IgD-negative memory B cell (primary cell): ENCODE results near the gene CST7. TPM values are rescaled to one million over a fixed set of nuclear protein-coding genes. Genes with fewer than 3 reads are reported as not detected.

ENCODE experiments used
- H3K27ac Mint-ChIP-seq, 3 donors: one replicate each; pipeline ENCODE4 v1.8.0; 2020 to 2022; ENCODE audit warnings: mild to moderate bottlenecking in 3 of 3, mixed read lengths in 3 of 3, moderate library complexity in 1 of 3
- H3K27me3 Mint-ChIP-seq: one replicate; pipeline ENCODE4 v1.8.0; 2021; ENCODE audit warnings: mixed read lengths
- H3K36me3 Mint-ChIP-seq: one replicate; pipeline ENCODE4 v1.8.0; 2020; ENCODE audit warnings: mild to moderate bottlenecking, mixed read lengths
- H3K4me1 Mint-ChIP-seq, 3 donors: one replicate each; pipeline ENCODE4 v1.8.0; 2020 to 2022; ENCODE audit warnings: mixed read lengths in 3 of 3, mild to moderate bottlenecking in 1 of 3
- H3K4me3 Mint-ChIP-seq, 4 donors: one replicate each; pipeline ENCODE4 v1.8.0; 2020 to 2022; ENCODE audit warnings: mild to moderate bottlenecking in 4 of 4, mixed read lengths in 4 of 4, moderate library complexity in 3 of 4
- H3K9me3 Mint-ChIP-seq, 3 donors: one replicate each; pipeline ENCODE4 v1.8.0; 2020 to 2021; ENCODE audit warnings: mixed read lengths in 3 of 3, mild to moderate bottlenecking in 1 of 3
- polyA plus RNA-seq: library from polyadenylated mRNA; unstranded; fragments of 300-500 nt; fragmentation: Illumina TruSeq; gene quantifications from one replicate; pipeline ENCODE4 v1.2.3, GENCODE V29; 2021

The CST7 gene
- polyA plus RNA-seq, 1 donor from 2014 or later, result 22.8 TPM

DNA sequence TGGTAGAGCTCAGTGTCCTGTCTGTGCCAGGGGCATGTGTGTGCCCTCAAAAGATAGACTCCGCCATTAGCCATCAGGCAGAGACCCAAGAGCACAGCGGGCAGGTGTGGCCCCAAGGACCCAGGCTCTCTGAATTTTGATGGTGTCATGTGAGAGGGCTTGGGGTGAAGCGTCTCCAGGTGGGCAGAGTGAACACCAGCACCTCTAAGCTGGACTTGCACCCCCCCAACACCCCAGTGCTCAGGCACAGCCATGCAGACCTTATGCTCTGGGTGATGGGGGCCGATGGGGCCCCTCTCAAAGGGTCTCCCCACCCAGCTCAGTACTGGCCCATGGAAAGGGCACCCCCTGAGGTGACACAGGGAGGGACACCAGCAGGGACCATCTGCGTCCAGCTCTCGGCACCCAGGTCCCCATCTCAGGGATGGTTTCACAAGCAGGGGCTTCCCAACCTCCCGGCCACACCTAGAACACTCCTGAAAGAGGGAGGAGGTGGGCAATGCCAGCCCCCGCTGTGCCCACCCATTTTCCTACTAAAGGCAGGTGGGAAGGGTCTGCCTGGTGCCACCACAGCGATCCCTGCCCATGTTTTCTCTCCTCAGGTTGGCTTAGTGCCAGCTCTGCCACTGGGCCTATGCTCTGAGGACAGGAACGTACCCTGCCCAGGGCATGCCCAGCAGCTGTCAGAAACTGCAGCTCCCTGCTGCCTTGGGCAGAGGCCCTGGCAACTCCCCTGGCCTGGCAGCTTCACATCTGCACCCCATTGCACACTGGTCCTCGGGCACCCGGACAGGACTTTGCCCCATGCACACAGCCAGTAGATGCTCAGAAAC, 3.5 kb downstream of the CST7 start:
- peak overlapping the region in 1 of 3 donors; percentile 51 for H3K27ac Mint-ChIP-seq
- no peaks in the 10 kb centered on the region for H3K36me3 Mint-ChIP-seq
- peak overlapping the region in 1 of 4 donors; percentile 54 for H3K4me3 Mint-ChIP-seq
- peaks cover 0 to 8% (median 5%) of the 10 kb centered on the region in 3 donors for H3K4me1 Mint-ChIP-seq
- H3K9me3 Mint-ChIP-seq, result peaks cover 2 to 5% (median 2%) of the 10 kb centered on the region in 3 donors
- peaks cover 3% of the 10 kb centered on the region for H3K27me3 Mint-ChIP-seq

DNA sequence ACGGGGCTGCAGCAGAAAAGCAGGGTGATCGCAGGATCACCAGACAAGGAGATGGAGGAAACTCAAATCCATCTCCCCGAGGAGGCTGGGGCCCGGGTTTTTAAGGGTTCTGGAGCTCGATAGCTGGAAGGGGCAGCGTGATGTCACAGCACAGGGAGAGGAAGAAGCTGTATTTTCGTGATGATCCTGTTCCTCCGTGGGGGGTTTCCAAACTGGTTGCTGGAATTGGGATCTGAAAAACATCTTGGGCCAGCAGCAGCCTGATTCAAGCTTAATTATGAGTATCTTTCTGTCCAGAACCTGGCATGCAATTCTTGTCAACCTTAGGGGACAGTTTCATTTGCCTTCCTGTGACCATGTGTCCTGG, 4.1 kb downstream of the CST7 start:
- peak overlapping the region in 1 of 4 donors; percentile 54 for H3K4me3 Mint-ChIP-seq
- peaks cover 0 to 2% (median 0%) of the 10 kb centered on the region in 3 donors for H3K9me3 Mint-ChIP-seq
- peak overlapping the region in 1 of 3 donors; percentile 33 for H3K27ac Mint-ChIP-seq
- no peaks in the 10 kb centered on the region for H3K36me3 Mint-ChIP-seq
- peaks cover 3% of the 10 kb centered on the region for H3K27me3 Mint-ChIP-seq
- H3K4me1 Mint-ChIP-seq, result peaks cover 0 to 8% (median 6%) of the 10 kb centered on the region in 3 donors

DNA sequence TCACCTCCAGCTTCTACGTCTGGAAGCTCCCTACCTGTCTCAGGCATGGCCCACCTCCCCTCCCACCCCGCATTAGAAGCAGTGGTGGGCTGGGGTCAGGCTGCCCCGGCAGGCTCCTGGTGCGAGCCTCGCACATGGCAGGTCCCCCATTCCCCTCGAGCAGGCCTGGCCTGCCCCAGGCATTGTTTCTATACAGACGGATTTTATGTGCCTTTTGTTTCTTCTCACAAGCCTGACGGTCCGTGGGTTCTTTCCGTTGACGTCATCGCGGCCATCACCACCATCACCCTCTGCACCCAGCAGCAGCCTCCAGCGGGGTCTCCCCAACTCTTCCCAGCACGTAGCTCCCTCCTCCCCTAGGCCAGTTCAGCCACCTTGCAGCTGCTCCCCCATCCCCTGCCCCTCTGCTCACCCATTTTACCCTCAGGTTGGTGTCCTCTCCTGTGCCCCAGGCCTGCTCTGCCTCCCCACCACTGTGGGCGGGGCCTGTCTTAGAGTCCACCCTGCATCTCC, 4.6 kb downstream of the CST7 start:
- Mint-ChIP-seq H3K27me3 (peaks cover 3% of the 10 kb centered on the region), H3K36me3 (no peaks in the 10 kb centered on the region), H3K9me3 (peaks cover 0 to 2% (median 0%) of the 10 kb centered on the region in 3 donors), H3K4me1 (peaks cover 0 to 8% (median 6%) of the 10 kb centered on the region in 3 donors), H3K4me3 (peak overlapping the region in 1 of 4 donors; percentile 52), H3K27ac (peak overlapping the region in 1 of 3 donors; percentile 33)

DNA sequence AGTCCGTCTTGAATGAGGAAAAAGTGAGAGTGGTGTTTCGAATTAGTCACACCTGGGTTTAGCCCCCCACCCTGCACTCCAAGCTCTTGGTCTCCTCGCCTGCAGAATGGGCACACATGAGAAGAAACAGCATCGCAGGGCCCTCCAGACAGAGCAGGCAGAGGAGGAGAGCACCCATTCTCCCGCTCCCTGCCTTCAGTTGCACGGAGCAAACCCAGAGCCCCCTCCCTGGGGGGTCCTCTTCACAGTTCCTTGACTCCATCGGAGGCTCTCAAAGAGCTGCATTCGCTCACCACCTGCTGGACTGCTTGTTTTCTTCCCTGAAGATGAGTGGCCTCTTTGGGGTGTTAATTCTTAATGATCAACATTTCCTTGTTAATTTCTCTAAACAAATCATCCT, 5.1 kb downstream of the CST7 start:
- H3K4me3 Mint-ChIP-seq, result no peak overlapping the region
- peaks cover 2% of the 10 kb centered on the region for H3K27me3 Mint-ChIP-seq
- H3K36me3 Mint-ChIP-seq, result no peaks in the 10 kb centered on the region
- peaks cover 0 to 8% (median 6%) of the 10 kb centered on the region in 3 donors for H3K4me1 Mint-ChIP-seq
- H3K27ac Mint-ChIP-seq, result no peak overlapping the region
- peaks cover 0 to 2% (median 0%) of the 10 kb centered on the region in 3 donors for H3K9me3 Mint-ChIP-seq

DNA sequence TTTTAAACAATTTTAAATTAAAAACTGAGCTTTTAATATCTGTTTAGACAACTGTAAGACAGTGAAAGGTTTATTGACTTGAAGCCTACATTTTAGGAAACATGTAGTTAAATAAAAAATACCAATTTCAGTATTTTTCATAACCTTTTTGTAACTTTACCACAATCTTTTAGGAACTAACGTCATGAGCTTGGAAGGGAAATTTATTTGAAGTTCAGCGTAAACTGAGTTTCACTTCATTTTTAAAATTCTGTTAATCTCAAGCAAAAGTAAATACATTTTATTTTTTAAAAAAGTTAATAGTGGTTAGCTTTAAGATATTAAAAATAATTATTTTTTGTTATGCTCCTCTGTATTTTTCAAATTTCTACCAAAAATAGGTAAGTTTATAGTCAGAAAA, 5.5 kb downstream of the CST7 start:
- Mint-ChIP-seq H3K9me3 (no peaks in the 10 kb centered on the region), H3K27me3 (no peaks in the 10 kb centered on the region), H3K4me3 (no peak overlapping the region), H3K36me3 (no peaks in the 10 kb centered on the region), H3K27ac (peak overlapping the region in 1 of 3 donors; percentile 84), H3K4me1 (peaks cover 0 to 8% (median 6%) of the 10 kb centered on the region in 3 donors)

DNA sequence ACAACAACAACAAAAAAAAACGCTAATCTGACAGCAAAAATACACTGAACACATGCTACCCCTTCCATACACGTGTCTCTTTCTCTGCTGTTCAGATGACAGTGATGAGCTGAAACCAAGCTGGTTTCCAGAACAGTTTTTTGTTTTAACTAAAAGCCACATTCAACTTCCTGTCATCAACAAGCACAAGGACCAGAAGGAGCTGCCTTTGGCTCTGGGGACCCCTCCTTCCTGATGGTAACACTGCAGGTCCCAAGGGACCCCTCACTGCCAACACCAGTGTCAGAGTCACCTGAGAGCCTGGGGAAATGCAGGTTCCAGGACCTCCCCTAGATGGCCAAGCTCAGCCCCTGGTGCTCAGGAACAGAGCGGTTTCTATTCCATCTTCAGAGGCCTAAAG, 6.0 kb downstream of the CST7 start:
- peak overlapping the region in 1 of 3 donors; percentile 84 for H3K27ac Mint-ChIP-seq
- H3K4me1 Mint-ChIP-seq, result peaks cover 0 to 8% (median 6%) of the 10 kb centered on the region in 3 donors
- no peaks in the 10 kb centered on the region for H3K9me3 Mint-ChIP-seq
- no peaks in the 10 kb centered on the region for H3K27me3 Mint-ChIP-seq
- no peak overlapping the region for H3K4me3 Mint-ChIP-seq
- H3K36me3 Mint-ChIP-seq, result no peaks in the 10 kb centered on the region

DNA sequence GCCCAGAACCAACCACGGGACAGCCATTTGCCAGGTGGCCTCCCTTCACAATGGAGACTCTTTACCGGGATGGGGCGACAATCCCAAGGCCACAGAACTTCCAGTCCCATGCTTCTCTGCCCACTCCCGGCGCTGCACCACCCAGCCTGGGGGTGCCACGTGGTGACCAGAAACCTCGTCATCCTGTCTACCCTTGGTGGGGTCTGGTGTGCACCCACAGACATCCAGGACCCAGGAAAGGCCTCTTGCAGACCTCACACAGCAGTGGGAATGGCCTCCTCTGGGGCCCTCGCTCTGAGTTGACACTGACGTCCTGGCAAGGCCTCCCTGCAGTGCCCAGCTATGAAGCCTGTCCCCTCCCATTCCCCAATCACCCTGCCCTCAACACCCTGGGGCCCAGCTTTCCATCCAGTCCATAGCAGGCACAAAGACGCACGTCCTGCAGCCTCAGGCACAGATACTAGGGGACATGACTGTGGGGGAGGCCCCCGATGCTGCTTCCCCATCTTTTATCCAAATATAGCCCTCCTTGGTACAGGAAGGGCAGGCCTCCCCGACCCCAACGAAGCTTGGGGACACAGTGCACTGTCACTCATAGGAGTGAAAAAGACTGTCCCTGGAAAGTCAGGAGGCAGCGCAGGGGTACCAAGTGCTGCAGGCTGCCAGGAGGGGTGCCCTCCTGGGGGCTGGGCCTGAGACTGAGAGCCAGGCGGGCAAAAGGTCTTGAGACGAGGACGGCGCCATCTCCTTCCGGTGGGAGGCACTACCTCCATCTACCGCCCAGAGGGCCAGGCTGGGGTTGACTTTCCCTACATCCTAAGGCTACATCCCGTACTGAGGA, 7.2 kb downstream of the CST7 start:
- H3K27me3 Mint-ChIP-seq, result no peaks in the 10 kb centered on the region
- H3K4me3 Mint-ChIP-seq, result no peak overlapping the region
- H3K27ac Mint-ChIP-seq, result no peak overlapping the region
- H3K9me3 Mint-ChIP-seq, result no peaks in the 10 kb centered on the region
- H3K36me3 Mint-ChIP-seq, result no peaks in the 10 kb centered on the region
- H3K4me1 Mint-ChIP-seq, result peaks cover 0 to 8% (median 6%) of the 10 kb centered on the region in 3 donors

DNA sequence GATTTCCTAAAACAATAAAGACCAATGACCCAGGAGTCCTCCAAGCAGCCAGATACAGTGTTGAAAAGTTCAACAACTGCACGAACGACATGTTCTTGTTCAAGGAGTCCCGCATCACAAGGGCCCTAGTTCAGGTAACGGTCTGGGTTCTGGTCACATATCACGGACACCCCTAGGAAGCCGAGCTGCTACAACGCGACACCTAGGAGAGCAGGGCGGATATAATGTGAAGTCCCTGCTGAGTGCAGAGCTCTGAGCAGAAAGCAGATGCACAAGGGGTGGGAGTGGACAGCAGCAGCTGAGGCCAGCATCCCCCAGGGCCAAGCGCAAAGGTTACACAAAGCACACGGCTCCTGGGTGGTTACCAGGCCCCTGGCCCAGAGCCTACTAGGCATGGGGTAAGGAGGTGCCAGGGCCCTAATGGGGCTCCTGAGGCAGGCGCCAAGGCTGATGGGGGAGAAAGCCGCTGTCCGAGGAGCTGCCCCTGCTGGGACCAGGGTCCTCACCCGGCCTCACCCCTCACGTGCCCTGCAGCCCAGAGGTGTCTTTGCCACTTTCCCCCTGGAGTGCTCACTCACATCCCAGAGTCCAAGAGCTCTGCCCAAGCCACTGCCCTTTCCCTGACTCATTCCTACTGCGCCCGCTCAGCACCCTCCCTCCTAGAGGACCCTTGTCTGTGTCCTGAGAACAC, 8.4 kb downstream of the CST7 start:
- no peak overlapping the region for H3K27ac Mint-ChIP-seq

DNA sequence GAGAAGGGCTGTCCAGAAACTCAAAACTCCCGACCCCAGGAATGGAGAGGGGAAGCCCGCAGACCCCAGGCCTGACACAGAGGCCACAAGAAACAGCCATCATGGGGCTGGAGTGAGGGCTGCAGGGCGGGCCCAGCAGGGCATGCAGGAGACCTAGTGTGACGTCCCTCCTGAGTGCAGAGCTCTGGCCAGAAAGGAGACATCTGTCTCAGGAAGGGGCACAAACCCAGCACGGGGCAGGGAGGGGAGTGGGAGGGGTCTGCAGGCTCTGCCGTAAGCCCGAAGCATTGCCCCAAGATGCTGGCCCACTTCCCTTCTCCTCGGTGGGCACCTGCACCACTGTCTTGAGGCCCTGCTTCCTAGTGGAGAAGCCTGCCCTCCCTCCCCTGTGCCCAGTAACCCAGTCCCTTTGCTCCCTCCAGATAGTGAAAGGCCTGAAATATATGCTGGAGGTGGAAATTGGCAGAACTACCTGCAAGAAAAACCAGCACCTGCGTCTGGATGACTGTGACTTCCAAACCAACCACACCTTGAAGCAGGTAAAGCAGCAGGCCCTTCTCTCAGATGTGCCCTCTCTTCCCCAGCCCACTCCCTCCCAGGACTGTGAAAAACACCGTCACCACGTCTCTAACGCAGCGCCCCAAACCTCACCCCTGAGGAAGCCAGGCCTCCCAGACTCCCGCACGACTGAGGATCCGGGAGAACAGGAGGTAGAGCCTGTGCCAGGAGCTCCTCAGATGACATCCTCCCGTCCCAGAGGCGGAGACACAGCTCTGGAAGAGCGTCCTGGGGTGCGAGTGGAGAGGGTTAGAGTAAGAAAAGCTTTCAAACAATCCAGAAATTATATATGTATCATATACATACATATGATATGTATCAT, 9.7 kb downstream of the CST7 start:
- H3K27me3 Mint-ChIP-seq, result no peaks in the 10 kb centered on the region
- peaks cover 0 to 8% (median 6%) of the 10 kb centered on the region in 3 donors for H3K4me1 Mint-ChIP-seq
- peaks cover 3% of the 10 kb centered on the region for H3K36me3 Mint-ChIP-seq
- no peaks in the 10 kb centered on the region for H3K9me3 Mint-ChIP-seq
- H3K27ac Mint-ChIP-seq, result no peak overlapping the region
- no peak overlapping the region for H3K4me3 Mint-ChIP-seq

More for the DNA sequence above, 8.4 kb downstream of the CST7 start:
- H3K4me3 Mint-ChIP-seq, result no peak overlapping the region
- H3K9me3 Mint-ChIP-seq, result no peaks in the 10 kb centered on the region
- peaks cover 0 to 8% (median 6%) of the 10 kb centered on the region in 3 donors for H3K4me1 Mint-ChIP-seq
- no peaks in the 10 kb centered on the region for H3K27me3 Mint-ChIP-seq
- H3K36me3 Mint-ChIP-seq, result no peaks in the 10 kb centered on the region

DNA sequence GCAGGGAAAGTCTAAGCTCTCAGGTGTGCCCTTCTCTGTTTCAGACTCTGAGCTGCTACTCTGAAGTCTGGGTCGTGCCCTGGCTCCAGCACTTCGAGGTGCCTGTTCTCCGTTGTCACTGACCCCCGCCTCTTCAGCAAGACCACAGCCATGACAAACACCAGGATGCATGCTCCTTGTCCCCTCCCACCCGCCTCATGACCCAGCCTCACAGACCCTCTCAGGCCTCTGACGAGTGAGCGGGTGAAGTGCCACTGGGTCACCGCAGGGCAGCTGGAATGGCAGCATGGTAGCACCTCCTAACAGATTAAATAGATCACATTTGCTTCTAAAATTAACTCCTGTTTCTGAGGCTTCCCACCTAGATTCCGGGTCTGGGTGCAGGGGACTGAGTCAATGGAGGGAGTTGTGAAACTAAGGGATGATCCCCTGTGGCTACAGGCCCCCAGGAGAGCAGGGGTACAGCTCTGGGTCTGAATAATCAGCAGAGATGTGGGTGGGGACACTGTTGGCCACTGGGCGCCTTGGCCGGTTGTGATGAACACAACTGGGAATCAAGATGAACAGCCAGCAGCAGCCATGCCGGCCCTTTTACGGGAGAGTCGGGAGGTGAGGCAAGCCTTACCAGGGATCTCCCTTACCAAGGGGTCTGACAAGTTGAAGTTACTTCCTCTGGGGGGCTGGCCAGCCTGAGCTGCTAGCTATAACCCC, 10.7 kb downstream of the CST7 start:
- Mint-ChIP-seq H3K9me3 (no peaks in the 10 kb centered on the region), H3K4me3 (no peak overlapping the region), H3K36me3 (peaks cover 3% of the 10 kb centered on the region), H3K27ac (peak overlapping the region in 2 of 3 donors; percentile 4 to 47), H3K4me1 (peaks cover 0 to 7% (median 6%) of the 10 kb centered on the region in 3 donors), H3K27me3 (no peaks in the 10 kb centered on the region)

DNA sequence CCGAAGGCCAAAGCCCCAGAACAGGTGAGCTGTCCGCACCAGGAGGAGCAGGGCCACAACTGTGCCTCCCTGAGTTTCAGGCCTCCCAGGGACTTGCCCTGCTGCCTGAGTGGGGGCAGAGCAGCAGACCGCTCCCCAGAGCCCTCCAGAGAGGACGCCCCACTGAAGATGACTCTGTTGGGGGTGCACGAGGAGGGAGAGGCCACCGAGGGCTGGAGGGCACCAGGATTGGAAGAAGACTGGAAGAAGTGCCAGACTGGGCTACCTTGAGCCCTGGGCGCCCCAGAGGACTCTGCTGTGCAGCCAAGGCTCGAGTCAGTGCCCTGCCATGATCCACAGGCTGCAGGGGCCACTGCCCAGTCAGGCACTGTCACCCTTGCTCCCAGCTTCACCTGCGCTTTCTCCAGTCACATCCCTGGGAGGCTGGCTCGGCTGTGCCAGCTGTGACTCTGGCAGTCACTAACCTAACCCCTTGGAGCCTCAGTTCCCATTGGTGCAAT, 11.3 kb downstream of the CST7 start:
- H3K4me3 Mint-ChIP-seq, result peak overlapping the region in 1 of 4 donors; percentile 55
- H3K27me3 Mint-ChIP-seq, result no peaks in the 10 kb centered on the region
- H3K9me3 Mint-ChIP-seq, result no peaks in the 10 kb centered on the region
- peaks cover 0 to 2% (median 1%) of the 10 kb centered on the region in 3 donors for H3K4me1 Mint-ChIP-seq
- peaks cover 3% of the 10 kb centered on the region for H3K36me3 Mint-ChIP-seq
- H3K27ac Mint-ChIP-seq, result peak overlapping the region in 2 of 3 donors; percentile 47 to 76

DNA sequence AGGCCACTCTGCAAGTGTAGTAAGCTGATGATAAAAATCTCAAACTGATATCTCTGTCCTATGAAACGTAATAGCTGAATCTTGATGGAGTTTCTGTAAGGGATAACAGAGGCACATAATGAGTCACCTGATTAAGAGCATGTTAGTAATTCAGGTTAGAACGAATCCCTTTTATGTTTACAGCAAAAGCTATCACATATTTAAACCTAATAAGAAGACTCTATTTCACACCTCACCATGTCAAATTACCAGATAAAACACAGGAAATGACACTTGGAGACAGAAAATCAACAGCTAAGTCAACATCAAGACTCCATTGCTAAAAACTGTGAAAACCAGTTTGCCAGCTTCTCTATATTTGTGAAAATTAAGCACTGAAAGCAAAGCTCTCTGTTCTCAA, 11.8 kb downstream of the CST7 start:
- Mint-ChIP-seq H3K4me3 (peak overlapping the region in 1 of 4 donors; percentile 55), H3K27me3 (no peaks in the 10 kb centered on the region), H3K4me1 (peaks cover 0 to 1% (median 0%) of the 10 kb centered on the region in 3 donors), H3K27ac (peak overlapping the region; percentile 16 to 76 (median 43)), H3K9me3 (no peaks in the 10 kb centered on the region), H3K36me3 (peaks cover 5% of the 10 kb centered on the region)
